Keratinocyte (primary cell): Measurements from ENCODE around the gene SCAND1. TPM values are rescaled to one million over a fixed set of nuclear protein-coding genes. Genes with fewer than 3 reads are reported as not detected.

ENCODE experiments used
- DNase-seq: peaks from one replicate; pipeline ENCODE4 v3.0.0-alpha.2; 2011; ENCODE audit warnings: low read depth, missing footprints, low spot score
- FAIRE-seq: peaks from 2 replicates; lab custom pipeline; 2011; peaks lifted over from hg19 to GRCh38; lab: Jason Lieb, UNC
- H2AFZ ChIP-seq: 2 replicates; pipeline ENCODE4 v1.6.0; 2012; ENCODE audit warnings: low read length, control low read depth, inconsistent platforms; ENCODE audit not compliant: control insufficient read depth
- H3K27ac ChIP-seq: 2 replicates; pipeline ENCODE4 v1.5.1; 2011; ENCODE audit warnings: low read length; ENCODE audit not compliant: control insufficient read depth, insufficient read depth
- H3K27me3 ChIP-seq: 3 replicates; pipeline ENCODE4 v1.6.0; 2011; ENCODE audit warnings: low read length; ENCODE audit not compliant: control insufficient read depth, insufficient read depth; ENCODE audit errors: extremely low read depth
- H3K36me3 ChIP-seq, 2 experiments: 2 replicates in 1 of 2; 3 replicates in 1 of 2; pipeline ENCODE4 v1.5.1; 2011; ENCODE audit warnings: low read length in 2 of 2, mild to moderate bottlenecking in 1 of 2; ENCODE audit not compliant: control insufficient read depth in 2 of 2, insufficient read depth in 2 of 2; ENCODE audit errors: extremely low read depth in 1 of 2
- H3K4me1 ChIP-seq: 3 replicates; pipeline ENCODE4 v1.5.1; 2011; ENCODE audit warnings: low read length; ENCODE audit not compliant: control insufficient read depth, insufficient read depth; ENCODE audit errors: extremely low read depth
- H3K4me2 ChIP-seq: 3 replicates; pipeline ENCODE4 v1.6.0; 2011; ENCODE audit warnings: low read depth, low read length; ENCODE audit not compliant: control insufficient read depth, insufficient read depth; ENCODE audit errors: extremely low read depth
- H3K4me3 ChIP-seq, 3 experiments: fragments of 200-600 bp in 1 of 3; sonication (generic) in 1 of 3; 2 replicates in 2 of 3; 3 replicates in 1 of 3; pipeline ENCODE4 v1.5.1; 2011 to 2016; ENCODE audit warnings: low read length in 3 of 3, mild to moderate bottlenecking in 3 of 3, control low read depth in 2 of 3, inconsistent platforms in 1 of 3, low read depth in 1 of 3, mixed read lengths in 1 of 3, mixed run types in 1 of 3, moderate library complexity in 1 of 3; ENCODE audit not compliant: control insufficient read depth in 2 of 3, insufficient read depth in 2 of 3; ENCODE audit errors: extremely low read depth in 1 of 3
- H3K79me2 ChIP-seq: 2 replicates; pipeline ENCODE4 v1.6.0; 2012; ENCODE audit warnings: low read length; ENCODE audit not compliant: control insufficient read depth, insufficient read depth
- H3K9ac ChIP-seq: 3 replicates; pipeline ENCODE4 v1.6.0; 2011; ENCODE audit warnings: low read length; ENCODE audit not compliant: control insufficient read depth, insufficient read depth; ENCODE audit errors: extremely low read depth
- H3K9me1 ChIP-seq: 3 replicates; pipeline ENCODE4 v1.6.0; 2011; ENCODE audit warnings: low read length; ENCODE audit not compliant: control insufficient read depth, insufficient read depth; ENCODE audit errors: extremely low read depth
- H3K9me3 ChIP-seq: 2 replicates; pipeline ENCODE4 v1.5.1; 2012; ENCODE audit warnings: low read depth, low read length; ENCODE audit not compliant: control insufficient read depth
- H4K20me1 ChIP-seq: 3 replicates; pipeline ENCODE4 v1.6.0; 2011; ENCODE audit warnings: low read length; ENCODE audit not compliant: control insufficient read depth, insufficient read depth; ENCODE audit errors: extremely low read depth
- EZH2 ChIP-seq: IDR thresholded peaks from one replicate; pipeline ENCODE4 v1.6.1; 2012; ENCODE audit warnings: inconsistent platforms, mild to moderate bottlenecking, low read length, moderate library complexity
- dilution Hi-C: fragments of 300-500 bp; cut with MboI; formaldehyde crosslinking; loops from one replicate; pipeline ENCODE4 v1.7.0; 2020; ENCODE audit warnings: low sequenced_read_pairs; ENCODE audit not compliant: extremely low pct_ligation_motif_present
- polyA plus RNA-seq, 5 experiments: library from polyadenylated mRNA; depleted of rRNA in 3 of 5; stranded (reverse) in 3 of 5; stranded (forward) in 1 of 5; unstranded in 1 of 5; fragments of >200 nt; gene quantifications; 1 replicate in 1 of 5; 2 replicates in 3 of 5; 3 replicates in 1 of 5; pipeline versions ENCODE4 v1.2.1 to v1.2.3, GENCODE V29; 2011 to 2012; ENCODE audit warnings: missing spikeins in 2 of 5, low read depth in 1 of 5, low replicate concordance in 1 of 5
- TF ChIP-seq, protein P1 (sequence below), 3 experiments: IDR thresholded peaks in 1 of 3; conservative IDR thresholded peaks in 1 of 3; optimal IDR thresholded peaks in 1 of 3; 2 replicates in 2 of 3; 3 replicates in 1 of 3; pipeline versions ENCODE3 to v1.5.1; 2011; ENCODE audit warnings: low read length in 3 of 3, mild to moderate bottlenecking in 3 of 3, moderate library complexity in 2 of 3, control low read depth in 1 of 3, inconsistent platforms in 1 of 3; ENCODE audit not compliant: insufficient read depth in 2 of 3; ENCODE audit errors: extremely low read depth in 1 of 3

The SCAND1 gene
- polyA plus RNA-seq, 1 donor (not counting 4 experiments of a cell fraction or from before 2014, with no cell fraction given) = 5.8 TPM

DNA sequence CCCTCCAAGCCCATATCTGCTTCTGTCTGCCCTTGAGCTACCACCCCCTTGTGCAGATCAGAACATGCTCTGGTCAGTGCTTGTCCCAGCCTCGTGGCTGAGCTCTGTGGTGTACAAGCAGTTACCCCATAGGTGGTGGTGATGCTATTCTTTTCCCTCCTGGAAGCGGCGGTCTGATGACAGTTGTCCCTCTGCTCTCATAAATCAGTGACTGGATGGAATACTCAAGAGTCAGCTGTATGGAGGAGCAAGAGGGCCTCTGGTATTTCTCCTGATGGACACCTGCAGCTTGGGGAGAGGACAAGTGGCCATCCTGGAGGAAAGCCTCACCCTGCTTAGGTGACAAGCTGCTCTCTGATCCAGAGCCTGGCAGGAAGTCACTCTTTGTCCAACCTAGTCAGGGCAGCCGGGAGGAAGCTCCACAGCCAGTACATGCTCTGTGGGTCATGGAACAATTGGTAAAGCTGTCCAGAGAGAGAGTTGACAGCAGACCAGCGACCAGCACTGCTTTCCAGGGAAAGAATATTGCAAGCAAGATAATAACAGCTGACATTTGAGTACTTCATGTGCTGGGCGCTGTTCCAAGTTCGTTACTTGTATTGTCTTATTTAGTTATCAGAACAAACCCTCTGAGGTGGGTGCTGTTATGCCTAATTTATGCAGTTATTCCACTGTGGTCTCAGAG lies 47.1 kb downstream of the SCAND1 start:
- no peak overlapping the region for H3K9ac ChIP-seq
- no peak overlapping the region for H3K4me2 ChIP-seq
- H3K79me2 ChIP-seq = peaks cover 3% of the 10 kb centered on the region
- peaks cover 1% of the 10 kb centered on the region for H3K9me1 ChIP-seq
- no peaks in the 10 kb centered on the region for H3K9me3 ChIP-seq
- no peak overlapping the region for H3K4me3 ChIP-seq
- DNase-seq (no peak), FAIRE-seq (no peak)
- TF ChIP-seq EZH2 = no peak
- TF ChIP-seq, protein P1, sequence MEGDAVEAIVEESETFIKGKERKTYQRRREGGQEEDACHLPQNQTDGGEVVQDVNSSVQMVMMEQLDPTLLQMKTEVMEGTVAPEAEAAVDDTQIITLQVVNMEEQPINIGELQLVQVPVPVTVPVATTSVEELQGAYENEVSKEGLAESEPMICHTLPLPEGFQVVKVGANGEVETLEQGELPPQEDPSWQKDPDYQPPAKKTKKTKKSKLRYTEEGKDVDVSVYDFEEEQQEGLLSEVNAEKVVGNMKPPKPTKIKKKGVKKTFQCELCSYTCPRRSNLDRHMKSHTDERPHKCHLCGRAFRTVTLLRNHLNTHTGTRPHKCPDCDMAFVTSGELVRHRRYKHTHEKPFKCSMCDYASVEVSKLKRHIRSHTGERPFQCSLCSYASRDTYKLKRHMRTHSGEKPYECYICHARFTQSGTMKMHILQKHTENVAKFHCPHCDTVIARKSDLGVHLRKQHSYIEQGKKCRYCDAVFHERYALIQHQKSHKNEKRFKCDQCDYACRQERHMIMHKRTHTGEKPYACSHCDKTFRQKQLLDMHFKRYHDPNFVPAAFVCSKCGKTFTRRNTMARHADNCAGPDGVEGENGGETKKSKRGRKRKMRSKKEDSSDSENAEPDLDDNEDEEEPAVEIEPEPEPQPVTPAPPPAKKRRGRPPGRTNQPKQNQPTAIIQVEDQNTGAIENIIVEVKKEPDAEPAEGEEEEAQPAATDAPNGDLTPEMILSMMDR (optimal IDR thresholded peaks at IDR 0.05 in 1 of 3, IDR thresholded peaks at IDR 0.05 in 1 of 3, conservative IDR thresholded peaks at IDR 0.05 in 1 of 3; ENCODE audit: extremely low read depth in 1 of 3, insufficient read depth in 2 of 3, low read length in 3 of 3) = no peak
- no peaks in the 10 kb centered on the region for H3K27me3 ChIP-seq
- H4K20me1 ChIP-seq = peaks cover 4% of the 10 kb centered on the region
- dilution Hi-C loops = no loop called here
- peaks cover 5% of the 10 kb centered on the region for H3K4me1 ChIP-seq
- peaks cover 5 to 15% of the 10 kb centered on the region in 2 experiments for H3K36me3 ChIP-seq
- no peak overlapping the region for H2AFZ ChIP-seq
- no peak overlapping the region for H3K27ac ChIP-seq

DNA sequence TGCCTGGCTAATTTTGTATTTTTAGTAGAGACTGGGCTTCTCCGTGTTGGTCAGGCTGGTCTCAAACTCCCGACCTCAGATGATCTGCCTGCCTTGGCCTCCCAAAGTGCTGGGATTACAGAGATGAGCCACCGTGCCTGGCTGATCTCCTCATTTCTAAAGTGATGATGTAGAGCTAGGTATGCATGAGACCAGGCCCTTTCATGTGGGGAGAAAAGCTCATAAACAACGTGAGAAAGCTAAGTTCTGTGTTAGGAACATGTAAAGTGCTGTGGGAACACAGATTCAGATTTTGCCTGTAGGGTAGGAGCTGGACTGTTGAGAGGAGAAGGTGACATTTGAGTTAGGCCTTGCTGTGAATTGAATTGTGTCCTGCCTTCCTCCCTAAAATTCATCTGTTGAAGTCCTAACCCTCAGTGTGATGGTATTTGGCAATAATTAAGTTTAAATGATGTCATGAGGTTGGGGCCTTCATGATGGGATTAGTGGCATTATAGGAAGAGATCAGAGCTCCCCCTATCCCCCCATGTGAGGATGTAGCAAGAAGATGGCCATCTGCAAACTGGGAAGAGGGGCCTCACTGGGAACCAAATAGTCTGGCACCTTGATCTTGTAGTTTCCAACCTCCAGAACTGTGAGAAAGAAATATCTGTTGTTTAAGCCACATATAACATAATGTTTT lies 49.2 kb downstream of the SCAND1 start:
- no peak overlapping the region for H3K9ac ChIP-seq
- dilution Hi-C loops = no loop called here
- TF ChIP-seq, protein P1 (optimal IDR thresholded peaks at IDR 0.05 in 1 of 3, IDR thresholded peaks at IDR 0.05 in 1 of 3, conservative IDR thresholded peaks at IDR 0.05 in 1 of 3; ENCODE audit: extremely low read depth in 1 of 3, insufficient read depth in 2 of 3, low read length in 3 of 3) = no peak
- TF ChIP-seq EZH2 = no peak
- H3K4me1 ChIP-seq = peaks cover 13% of the 10 kb centered on the region
- peaks cover 5% of the 10 kb centered on the region for H4K20me1 ChIP-seq
- no peak overlapping the region for H3K27ac ChIP-seq
- DNase-seq = no peak
- no peak overlapping the region for H3K4me2 ChIP-seq
- peaks cover 6 to 19% of the 10 kb centered on the region in 2 experiments for H3K36me3 ChIP-seq
- H3K9me1 ChIP-seq = peaks cover 2% of the 10 kb centered on the region
- FAIRE-seq = no peak
- no peak overlapping the region for H2AFZ ChIP-seq
- H3K4me3 ChIP-seq = no peak overlapping the region
- peaks cover 3% of the 10 kb centered on the region for H3K79me2 ChIP-seq
- H3K9me3 ChIP-seq = no peaks in the 10 kb centered on the region
- H3K27me3 ChIP-seq = no peaks in the 10 kb centered on the region
